ENCODE results near the gene C1QTNF6.

Gene C1QTNF6

GRCh38 chr22:37186228-37186996, 1.6 kb downstream of the C1QTNF6 start:
- H3K36me3 ChIP-seq (replicated peaks), result no peaks in the 10 kb centered on the region
- no peaks in the 10 kb centered on the region for H3K27me3 ChIP-seq (replicated peaks)
- DNase-seq, result peak; percentile 75
- H3K27ac ChIP-seq, result no peak overlapping the region
- in situ Hi-C loops (cut with HindIII; ENCODE audit: low pct_ligation_motif_present, low sequenced_read_pairs), result no loop called here
- H3K4me3 ChIP-seq (ENCODE audit: low read depth, low read length), result no peak overlapping the region
- TF ChIP-seq CTCF (IDR thresholded peaks at IDR 0.05; ENCODE audit: low read depth, low read length, missing control alignments), result no peak

- H3K27ac ChIP-seq, result no peak overlapping the region
- no peaks in the 10 kb centered on the region for H3K36me3 ChIP-seq (replicated peaks)
- H3K27me3 ChIP-seq (replicated peaks), result no peaks in the 10 kb centered on the region
- in situ Hi-C loops (cut with HindIII; ENCODE audit: low pct_ligation_motif_present, low sequenced_read_pairs), result no loop called here
- no peak overlapping the region for H3K4me3 ChIP-seq (ENCODE audit: low read depth, low read length)
- no peak for TF ChIP-seq CTCF (IDR thresholded peaks at IDR 0.05; ENCODE audit: low read depth, low read length, missing control alignments)
- no peak for DNase-seq
Observed at GRCh38 chr22:37185646-37186227, 2.3 kb downstream of the C1QTNF6 start.

- TF ChIP-seq CTCF (IDR thresholded peaks at IDR 0.05; ENCODE audit: low read depth, low read length, missing control alignments), result no peak
- no peak overlapping the region for H3K4me3 ChIP-seq (ENCODE audit: low read depth, low read length)
- H3K27ac ChIP-seq, result no peak overlapping the region
- in situ Hi-C loops (cut with HindIII; ENCODE audit: low pct_ligation_motif_present, low sequenced_read_pairs), result no loop called here
- no peak for DNase-seq
- no peaks in the 10 kb centered on the region for H3K36me3 ChIP-seq (replicated peaks)
- H3K27me3 ChIP-seq (replicated peaks), result no peaks in the 10 kb centered on the region
Observed at GRCh38 chr22:37184816-37185541, 3.1 kb downstream of the C1QTNF6 start.

- in situ Hi-C loops (cut with HindIII; ENCODE audit: low pct_ligation_motif_present, low sequenced_read_pairs), result no loop called here
- TF ChIP-seq CTCF (IDR thresholded peaks at IDR 0.05; ENCODE audit: low read depth, low read length, missing control alignments), result no peak
- no peak for DNase-seq
- no peaks in the 10 kb centered on the region for H3K27me3 ChIP-seq (replicated peaks)
- no peak overlapping the region for H3K4me3 ChIP-seq (ENCODE audit: low read depth, low read length)
- H3K27ac ChIP-seq, result no peak overlapping the region
- no peaks in the 10 kb centered on the region for H3K36me3 ChIP-seq (replicated peaks)
Observed at GRCh38 chr22:37184380-37184755, 3.7 kb downstream of the C1QTNF6 start.

GRCh38 chr22:37183432-37184379, 4.3 kb downstream of the C1QTNF6 start:
- in situ Hi-C loops (cut with HindIII; ENCODE audit: low pct_ligation_motif_present, low sequenced_read_pairs), result no loop called here
- Histone ChIP-seq H3K36me3 (replicated peaks) (no peaks in the 10 kb centered on the region), H3K27me3 (replicated peaks) (no peaks in the 10 kb centered on the region), H3K4me3 (ENCODE audit: low read depth, low read length) (no peak overlapping the region), H3K27ac (no peak overlapping the region)
- no peak for TF ChIP-seq CTCF (IDR thresholded peaks at IDR 0.05; ENCODE audit: low read depth, low read length, missing control alignments)
- no peak for DNase-seq

Measured in brain microvascular endothelial cell (primary cell).